HG03108 (cell line): ENCODE measurements around the gene SCFD2.

ENCODE experiments used
- ATAC-seq: cut with Tn5 transposase; IDR thresholded peaks from one replicate; pipeline ENCODE4 v1.9.1; 2021; ENCODE audit warnings: moderate library complexity; ENCODE audit not compliant: unreplicated experiment

The SCFD2 gene

DNA sequence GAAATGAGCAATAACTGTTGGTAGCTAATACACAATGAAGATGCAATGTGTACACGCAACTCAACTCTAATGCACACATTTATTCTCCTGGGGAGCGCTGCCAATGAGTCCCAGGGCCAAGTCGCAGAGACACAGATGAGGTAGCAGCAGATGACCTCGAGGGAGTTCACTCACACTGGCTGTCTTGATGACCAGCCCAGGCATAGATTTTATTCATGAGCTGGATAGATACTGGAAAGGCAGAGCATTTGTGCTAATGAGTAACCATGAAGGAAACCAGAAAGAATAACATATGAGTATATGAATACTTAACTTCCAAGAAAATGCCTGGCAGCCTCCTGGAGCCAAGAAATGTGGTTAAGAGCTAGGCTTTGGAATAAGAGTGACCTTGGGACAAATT lies 461.4 kb downstream of the SCFD2 start:
- ATAC-seq = no peak

DNA sequence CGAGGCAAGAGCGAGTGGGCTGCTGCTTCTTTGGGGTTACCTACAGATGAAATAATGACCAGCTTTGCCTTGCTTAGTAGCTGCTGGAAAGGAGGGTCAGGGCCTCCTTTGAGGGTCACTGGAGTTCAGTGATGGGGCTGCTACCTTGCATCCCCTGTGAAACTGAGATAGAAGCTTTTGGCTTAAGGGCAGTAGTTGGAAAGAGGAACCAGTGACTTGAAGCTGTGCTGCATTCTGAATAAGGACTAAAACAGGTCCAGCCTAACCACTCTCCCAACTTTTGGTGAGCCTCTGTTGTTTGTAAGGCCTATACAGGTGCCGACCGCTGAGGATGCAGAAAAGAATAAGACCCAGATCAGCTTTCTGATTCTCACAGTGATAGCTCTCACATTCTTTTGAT lies 462.6 kb downstream of the SCFD2 start:
- ATAC-seq = no peak

DNA sequence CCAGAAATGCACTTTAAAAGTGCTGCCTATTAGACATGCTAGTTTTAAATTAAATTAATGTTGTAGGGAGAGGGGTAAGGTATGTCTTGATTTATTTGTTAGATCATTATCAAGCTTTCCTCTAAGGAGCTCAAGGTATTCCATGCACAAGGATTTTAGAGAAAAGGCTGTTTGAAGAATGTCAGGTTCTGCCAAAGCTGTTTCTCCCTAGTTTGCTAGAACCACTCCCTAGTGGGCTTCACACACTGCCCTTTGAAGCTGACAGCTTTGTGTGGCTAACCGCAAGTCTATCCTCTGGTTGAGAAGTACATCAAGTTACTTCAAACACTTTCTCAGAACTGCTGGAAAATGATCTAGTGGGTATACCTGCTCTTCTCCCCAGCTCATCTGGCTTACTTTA lies 471.4 kb downstream of the SCFD2 start:
- no peak for ATAC-seq

DNA sequence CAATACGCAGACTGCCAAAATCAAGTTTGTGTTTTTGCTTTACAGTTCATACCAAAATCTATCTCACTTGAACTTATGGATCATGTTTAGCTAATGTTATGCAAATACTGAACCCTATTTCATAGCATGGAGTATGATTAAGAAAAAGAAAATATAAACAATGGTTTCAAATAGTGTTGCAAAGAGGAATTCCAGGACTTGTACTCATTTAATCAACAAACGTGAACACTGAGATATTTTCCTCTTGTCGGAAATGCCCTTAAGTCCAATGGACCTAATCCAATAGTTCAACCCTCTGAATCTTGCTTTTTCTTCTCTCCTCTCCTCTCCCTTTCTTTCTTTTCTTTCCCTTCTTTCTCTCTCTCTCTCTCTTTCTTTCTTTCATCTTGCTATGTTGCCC lies 473.0 kb downstream of the SCFD2 start:
- ATAC-seq = no peak

DNA sequence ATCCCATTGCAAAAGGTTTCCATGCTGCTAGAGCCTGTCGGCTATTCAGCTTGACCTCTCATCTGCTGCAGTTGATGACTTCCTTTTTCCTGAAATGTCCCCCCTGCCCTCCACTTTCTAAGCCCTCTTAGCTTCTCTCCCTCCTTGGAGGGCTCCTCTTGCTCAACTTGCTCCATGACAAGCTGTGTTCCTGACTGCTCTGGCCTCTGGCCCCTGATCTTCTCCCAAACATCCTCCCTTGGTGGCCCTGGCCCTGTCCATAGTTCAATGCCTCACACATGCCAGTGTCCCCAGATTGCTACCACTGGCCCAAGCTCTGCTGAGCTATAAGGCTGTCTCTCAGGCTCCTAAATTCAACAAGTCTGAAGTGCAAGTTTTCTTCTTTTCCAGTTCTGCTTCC lies 474.1 kb downstream of the SCFD2 start:
- no peak for ATAC-seq

DNA sequence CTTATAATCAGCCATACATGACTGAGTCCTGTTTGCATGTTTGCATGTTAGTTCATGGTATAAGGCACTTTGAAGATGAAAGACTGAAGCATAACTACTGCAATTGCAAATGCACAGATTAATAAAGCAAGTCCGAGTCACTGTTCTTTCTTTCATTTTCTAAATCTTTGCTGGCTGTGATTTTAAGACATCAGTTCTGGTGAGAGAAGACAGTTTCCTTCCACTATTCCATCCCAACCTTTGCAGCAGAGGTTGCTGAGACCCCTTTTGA lies 475.4 kb downstream of the SCFD2 start:
- ATAC-seq = no peak

DNA sequence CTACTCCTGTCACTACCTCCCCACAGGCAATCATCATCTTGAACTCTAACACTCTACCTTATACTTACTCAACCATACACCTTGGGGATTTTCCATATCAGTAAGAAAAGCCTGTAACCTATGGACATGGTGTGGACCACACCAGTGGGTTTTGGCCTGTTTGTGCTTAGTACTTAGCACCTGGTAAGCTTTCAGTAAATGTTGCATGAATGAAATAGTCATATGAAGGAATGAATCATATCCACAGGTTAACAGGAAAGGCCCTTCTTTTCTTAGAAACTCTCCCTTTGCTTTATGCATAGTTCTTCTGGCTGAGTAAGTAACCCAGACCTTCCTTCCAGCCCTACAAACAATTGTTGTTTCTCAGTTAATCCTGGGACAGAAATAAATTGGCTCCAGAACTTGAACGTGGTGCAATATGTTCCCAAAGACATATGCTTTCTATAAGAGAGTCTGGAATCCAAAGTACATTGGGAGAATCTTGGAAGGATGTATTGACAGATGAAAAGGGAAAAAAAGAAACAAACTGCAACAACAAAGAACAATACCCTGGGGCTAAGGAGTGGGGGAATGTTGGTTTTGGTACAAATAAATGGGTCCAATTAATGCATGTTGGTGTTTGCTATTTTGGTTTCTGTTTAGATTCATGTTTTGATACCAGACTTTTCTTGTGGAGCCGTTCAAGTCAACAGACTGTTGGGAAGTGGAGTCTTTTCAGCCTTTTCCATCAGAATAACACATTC lies 475.9 kb downstream of the SCFD2 start:
- no peak for ATAC-seq

DNA sequence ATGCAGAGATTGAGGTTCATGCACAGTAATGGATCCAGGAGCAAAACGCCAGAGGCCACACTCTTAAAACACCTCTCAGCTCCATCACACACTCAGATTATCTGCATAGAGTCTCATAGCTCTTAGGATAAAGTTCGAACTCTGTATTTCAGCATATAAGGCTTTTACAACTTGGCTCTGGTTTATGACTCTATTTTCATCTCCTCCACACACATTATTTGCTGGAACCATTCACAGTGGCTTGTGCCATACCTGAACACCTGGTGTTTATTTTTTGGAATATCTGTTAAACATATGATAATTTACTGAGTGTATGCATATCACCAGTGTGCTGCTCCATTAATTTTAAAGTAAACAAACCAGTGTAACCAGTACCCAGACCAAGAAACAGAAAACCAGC lies 476.5 kb downstream of the SCFD2 start:
- ATAC-seq = no peak

DNA sequence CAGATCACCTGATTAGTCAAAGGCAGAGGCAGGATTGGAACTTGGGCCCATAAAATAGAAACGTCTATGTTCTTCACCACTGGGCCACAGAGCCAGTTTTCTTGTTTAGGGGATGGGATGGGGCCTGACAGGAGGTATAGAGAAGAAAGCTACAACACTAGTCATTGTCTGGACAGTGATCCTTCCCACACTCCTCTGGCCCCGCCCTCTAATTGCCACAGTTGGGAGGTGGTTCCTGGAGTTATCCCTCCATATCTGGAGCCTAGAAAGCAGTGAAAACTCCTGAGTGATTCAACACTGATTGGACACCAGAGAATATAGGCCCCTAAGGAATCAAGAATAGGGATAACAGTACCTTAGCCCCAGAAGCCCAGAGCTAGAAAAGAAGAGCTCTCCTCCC lies 480.9 kb downstream of the SCFD2 start:
- no peak for ATAC-seq

DNA sequence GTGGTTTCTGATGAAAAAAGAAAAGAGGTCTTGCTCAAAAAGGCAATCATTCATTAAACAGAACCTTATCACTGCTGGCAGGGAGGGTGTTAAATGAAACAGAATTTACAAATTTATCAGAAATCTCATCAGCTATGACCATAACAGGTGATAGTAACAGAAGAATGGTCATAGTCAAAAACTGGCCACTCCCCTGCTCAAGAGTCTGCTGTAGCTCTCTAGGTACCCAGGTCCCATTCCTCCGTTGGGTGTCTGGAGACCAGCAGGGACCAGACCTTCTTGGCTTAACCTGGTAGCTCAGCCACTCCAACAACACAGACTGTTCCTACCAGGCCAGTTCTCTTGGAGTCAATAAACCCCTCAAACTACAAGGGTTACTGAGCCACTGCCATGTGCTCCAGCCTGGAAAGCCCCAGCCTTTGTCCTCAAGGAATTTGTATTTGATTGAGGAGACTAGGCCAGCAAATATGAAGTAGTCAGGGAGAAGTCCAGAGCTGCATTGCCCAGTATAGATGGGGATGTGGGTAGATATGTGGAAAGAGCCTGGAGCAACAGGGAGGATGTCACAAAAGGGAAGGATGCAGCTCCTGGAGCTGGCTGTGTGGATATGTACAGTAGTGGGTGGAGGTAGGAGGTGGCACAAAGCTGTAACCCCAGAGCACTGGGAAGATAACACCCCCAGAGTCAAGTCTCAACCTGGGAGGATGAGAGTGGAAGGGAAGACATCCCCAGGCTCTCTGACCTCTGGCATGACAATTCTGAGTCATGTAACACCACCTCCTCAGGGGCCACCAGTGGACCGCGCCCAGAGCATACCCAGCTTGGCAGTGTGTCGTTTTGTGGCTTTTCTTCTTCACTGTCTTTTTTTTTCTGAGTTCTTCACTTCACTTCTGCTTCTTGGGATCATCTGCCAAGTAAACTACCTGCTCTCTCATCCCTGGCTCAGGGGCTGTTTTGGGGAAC lies 481.9 kb downstream of the SCFD2 start:
- no peak for ATAC-seq

DNA sequence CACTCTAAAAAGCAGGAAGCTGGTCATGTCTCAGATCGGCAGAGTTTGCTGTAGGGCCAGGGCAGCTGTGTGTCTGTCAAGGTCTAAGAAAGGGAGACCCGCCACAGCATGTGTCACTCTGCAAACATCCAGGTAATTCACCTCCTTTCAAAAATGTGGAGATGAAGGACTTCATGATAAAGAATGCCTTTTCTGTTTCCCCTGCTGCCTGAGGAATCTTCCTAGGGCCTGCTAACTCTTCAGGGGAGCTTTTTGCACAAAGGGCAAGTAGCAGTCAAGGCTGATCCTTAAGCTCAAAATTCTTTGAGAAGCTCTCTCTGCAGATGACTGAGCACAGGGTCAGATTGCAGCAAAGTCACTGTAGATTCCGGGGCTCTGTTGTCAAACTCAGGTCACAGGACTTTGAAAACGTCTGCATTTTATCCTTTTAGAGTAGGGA lies 482.7 kb downstream of the SCFD2 start:
- no peak for ATAC-seq

DNA sequence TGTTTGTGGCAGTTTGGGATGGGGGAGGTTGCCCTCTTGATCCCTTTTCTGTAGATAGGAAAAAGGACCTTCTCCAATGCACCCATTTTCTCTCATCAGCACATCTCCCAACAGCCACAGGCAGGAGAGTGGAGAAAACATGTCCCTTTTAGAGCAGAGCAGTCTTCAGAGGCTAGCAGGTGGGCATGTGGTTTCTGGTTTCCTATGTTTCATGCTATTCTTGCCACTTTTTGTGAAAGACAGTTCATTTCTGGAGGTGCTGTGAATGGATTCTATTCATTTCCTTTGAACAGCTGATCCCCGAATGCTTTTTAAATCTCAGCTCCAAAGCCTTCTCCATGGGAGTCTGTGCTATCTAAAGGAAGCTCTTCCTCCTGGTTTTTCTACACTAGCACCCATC lies 484.9 kb downstream of the SCFD2 start:
- ATAC-seq = no peak

DNA sequence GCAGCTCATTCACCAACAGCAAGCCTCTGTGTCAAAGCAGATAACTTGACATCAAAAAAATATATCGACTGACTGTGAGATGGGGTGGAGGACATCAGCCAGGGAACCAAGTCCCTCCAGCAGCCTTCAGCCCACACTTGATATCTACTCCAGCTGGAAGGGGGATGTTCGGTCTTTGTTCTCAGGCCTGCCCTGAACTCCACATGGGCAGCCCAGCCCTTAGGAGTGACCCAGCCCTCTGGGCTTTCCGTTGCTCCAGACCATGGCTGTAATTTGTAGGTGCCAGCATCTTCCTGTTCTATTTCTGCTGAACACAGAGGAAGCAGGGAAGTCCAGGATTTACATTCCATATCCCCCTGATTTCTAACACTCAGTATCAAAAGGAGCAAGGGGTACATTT lies 486.4 kb downstream of the SCFD2 start:
- ATAC-seq = no peak

DNA sequence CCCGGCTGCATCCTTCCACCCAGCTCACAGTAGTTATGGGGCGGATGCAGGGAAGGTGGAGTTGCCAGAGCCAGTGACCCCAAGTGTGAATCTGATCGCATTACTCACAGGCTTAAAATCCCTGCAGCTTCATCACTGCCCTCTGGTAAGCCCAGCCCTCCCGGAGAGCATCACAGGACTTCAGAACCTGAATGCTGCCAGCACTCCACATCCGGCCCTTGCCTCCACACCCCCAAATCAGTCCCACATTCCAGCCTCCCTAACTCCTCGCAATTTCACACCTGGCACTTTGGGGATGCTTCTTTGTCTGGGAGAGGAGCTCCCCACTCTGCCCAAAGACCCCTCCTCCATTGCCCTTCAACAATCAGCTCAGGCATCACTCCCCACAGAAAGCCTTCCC lies 488.2 kb downstream of the SCFD2 start:
- no peak for ATAC-seq

DNA sequence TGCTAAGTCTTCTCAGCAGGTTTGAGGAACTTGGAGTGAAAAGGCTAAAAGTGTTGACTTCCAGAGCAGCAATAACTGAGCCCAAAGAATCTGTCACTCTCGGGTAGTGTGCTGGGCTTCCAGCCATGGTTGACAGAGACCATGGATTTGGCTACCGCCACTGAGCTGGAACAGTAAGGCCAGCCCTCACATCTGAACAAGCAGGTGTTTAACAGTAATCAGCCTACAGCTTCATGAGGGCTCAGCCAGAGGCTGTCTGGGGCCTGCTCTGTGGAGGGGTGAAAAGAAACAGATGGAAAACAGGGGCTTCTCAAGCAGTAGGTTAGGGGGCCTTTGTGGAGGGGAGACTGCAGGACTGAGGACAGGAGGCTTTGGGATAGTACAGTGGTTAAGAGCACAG lies 488.8 kb downstream of the SCFD2 start:
- ATAC-seq = no peak

DNA sequence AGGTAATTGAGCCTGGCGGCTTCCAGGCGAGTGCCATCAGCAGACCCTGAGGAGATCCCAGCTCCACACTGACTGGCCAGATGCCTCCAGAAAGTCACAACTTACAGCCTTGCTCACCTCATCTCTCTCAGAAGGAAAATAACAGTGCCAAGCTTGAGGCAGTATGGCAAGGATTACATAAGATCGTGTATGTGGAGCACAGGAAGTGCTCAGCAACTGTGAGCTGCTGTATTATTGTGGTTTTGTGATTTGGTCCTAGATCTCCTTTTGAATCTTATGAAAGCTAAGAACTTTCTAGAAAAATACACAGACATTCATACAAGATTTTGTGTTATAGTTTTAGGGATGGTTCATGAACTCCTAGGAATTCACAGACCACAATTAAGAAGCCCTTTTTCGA lies 489.8 kb downstream of the SCFD2 start:
- ATAC-seq = no peak

DNA sequence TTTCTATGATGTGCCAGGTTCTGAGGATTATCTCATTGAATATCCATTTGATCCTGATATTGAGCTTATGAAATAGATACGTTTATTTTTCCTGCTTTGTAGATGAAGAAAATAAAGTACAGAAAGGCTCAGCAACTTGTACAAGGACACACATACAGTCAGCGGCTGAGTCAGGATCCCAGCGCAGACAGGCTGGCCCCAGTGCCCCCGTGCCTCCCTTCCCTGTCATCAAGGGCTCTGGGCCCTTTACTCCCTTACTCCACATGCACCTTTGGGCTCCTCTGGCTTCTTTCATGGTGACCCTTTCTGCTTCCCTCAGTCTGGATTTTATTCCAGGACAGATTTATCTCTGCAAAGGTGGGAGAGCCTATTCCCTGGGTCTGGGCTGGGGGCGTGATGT lies 490.9 kb downstream of the SCFD2 start:
- ATAC-seq = no peak

DNA sequence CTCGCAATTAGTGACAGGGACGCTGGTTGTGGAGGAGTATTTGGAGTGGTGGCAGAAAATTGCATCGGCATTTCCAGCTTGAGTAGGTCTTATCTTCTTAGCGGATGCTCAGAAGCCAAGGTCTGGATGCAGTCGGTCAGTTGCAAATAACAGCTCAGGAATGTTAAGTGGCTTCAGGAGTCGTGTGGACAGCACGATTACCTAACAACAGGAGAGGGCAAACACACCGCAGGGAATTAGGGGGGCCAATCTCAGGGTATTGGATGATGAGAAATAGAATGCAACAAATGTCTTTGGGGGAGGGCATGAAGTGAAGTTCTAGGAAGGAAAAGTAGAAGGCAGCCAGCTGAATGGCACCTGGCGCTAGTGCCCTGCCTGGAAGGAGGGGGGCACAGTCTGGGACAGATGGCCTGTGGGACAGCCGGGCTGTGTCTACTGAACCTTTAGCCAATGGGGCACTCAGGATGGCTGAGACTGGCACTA lies 492.0 kb downstream of the SCFD2 start:
- ATAC-seq = no peak

DNA sequence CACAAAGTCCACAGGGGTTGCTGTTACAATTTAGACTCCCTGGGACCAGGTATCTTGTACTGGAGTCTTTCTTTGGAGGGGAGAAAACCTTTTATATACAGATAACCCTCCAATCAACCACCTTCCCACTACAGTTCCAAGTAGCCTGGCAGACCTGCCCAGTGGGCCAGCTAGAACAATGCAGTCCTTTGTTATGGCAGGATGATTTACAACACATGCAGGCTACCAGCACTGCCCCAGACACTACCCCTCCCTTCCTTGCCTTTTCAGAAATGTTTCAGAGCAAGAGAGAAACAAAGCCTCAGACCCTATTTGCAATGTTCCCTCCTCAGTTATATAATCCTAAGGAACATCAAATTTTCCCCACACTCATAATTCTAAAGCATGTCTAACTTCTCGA lies 492.7 kb downstream of the SCFD2 start:
- no peak for ATAC-seq

DNA sequence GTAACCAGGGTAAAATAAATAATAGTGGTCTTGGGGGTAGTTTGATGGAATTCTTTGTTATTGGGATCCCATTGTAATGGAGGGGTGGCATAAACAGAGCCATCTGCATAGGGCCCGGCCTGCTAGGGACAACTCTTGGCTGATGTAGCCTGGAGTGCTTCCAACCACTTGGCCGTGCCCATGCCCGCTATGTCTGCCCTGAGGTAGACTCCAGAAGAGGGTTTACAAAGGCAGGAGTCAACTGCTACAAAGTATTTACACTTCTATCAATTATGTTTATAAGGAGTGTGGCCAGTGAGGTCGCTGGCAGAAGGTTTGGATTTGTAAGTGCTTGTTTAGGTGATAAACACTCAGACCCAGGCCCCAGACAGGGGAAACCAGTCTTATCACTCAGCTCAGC lies 495.6 kb downstream of the SCFD2 start:
- no peak for ATAC-seq

DNA sequence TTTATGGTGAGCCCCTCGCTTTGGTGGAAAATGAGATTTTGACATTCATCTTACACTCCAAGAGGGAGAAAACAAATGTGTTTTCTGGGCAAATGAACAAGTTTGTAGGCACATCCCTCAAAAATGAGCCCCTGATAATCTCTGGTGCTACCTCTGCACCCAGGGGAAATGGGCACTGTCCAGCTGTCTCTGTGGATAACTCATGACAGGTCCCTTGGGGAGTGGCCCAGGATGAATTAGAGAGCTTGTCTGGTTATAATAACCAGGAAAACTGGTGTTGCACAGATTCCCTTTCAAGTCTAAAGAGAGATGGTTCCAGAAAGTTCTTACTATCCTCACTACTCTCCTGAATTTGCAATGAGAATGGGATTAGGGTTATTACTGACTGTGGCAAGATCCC lies 496.2 kb downstream of the SCFD2 start:
- ATAC-seq = no peak

DNA sequence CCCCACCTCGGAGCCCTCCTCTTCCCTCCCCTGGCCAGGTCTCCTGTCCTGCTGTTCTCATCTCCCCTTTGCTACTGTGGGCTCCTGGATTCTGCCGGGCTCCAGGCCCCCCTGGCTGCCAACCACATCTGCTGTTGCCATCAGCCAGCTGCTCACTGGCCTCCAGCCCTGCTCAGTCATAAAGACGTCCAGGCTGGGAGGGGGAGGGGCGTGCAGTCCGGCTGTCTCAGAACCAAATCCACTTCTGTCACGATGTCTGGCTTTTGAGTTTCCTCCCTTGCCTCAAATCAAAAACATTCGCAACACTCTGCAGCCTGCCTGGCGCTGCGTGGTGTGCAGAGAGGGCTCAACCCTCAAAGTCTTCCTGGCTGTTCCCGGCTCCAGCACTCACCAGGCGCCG lies 496.7 kb downstream of the SCFD2 start:
- no peak for ATAC-seq
